GM15510 (cell line): ENCODE measurements around the gene GRM5.

ENCODE experiments used
- POLR2A ChIP-seq: IDR thresholded peaks from 3 replicates; pipeline ENCODE4 v1.6.1; 2011; ENCODE audit warnings: borderline replicate concordance; ENCODE audit not compliant: insufficient read length; ENCODE audit errors: extremely low read depth

The GRM5 gene

GRCh38 chr11:88538098-88538497 is 527.7 kb downstream of the GRM5 start:
- no peak for TF ChIP-seq POLR2A

GRCh38 chr11:88537613-88538012 is 528.2 kb downstream of the GRM5 start:
- no peak for TF ChIP-seq POLR2A

- no peak for TF ChIP-seq POLR2A
These were observed 529.0 kb downstream of the GRM5 start for GRCh38 chr11:88536616-88537265.

GRCh38 chr11:88535916-88536547 is 529.8 kb downstream of the GRM5 start:
- TF ChIP-seq POLR2A = no peak

GRCh38 chr11:88535266-88535665 is 530.5 kb downstream of the GRM5 start:
- TF ChIP-seq POLR2A = no peak

GRCh38 chr11:88534185-88534584 is 531.6 kb downstream of the GRM5 start:
- TF ChIP-seq POLR2A = no peak

GRCh38 chr11:88533001-88533400 is 532.8 kb downstream of the GRM5 start:
- TF ChIP-seq POLR2A = no peak

GRCh38 chr11:88531831-88532230 is 534.0 kb downstream of the GRM5 start:
- TF ChIP-seq POLR2A = no peak

- no peak for TF ChIP-seq POLR2A
These were observed 536.4 kb downstream of the GRM5 start for GRCh38 chr11:88529426-88529825.

- no peak for TF ChIP-seq POLR2A
These were observed 542.3 kb downstream of the GRM5 start for GRCh38 chr11:88523386-88524071.

- TF ChIP-seq POLR2A = no peak
These were observed 543.0 kb downstream of the GRM5 start for GRCh38 chr11:88522624-88523385.

- no peak for TF ChIP-seq POLR2A
These were observed 544.0 kb downstream of the GRM5 start for GRCh38 chr11:88521799-88522201.

- no peak for TF ChIP-seq POLR2A
These were observed 544.4 kb downstream of the GRM5 start for GRCh38 chr11:88521399-88521798.

- TF ChIP-seq POLR2A = no peak
These were observed 545.4 kb downstream of the GRM5 start for GRCh38 chr11:88520391-88520790.

- no peak for TF ChIP-seq POLR2A
These were observed 550.8 kb downstream of the GRM5 start for GRCh38 chr11:88515002-88515401.
